Esophagus muscularis mucosa (tissue), 4 donors: ENCODE results near the gene FAM120B. TPM values are rescaled to one million over a fixed set of nuclear protein-coding genes. Genes with fewer than 3 reads are reported as not detected.
A peak's percentile ranks its signal among the peaks of the same experiment; 100 is the strongest.

Source experiments
- DNase-seq: peaks from one replicate; pipeline ENCODE4 v3.0.0-alpha.2; 2017; ENCODE audit errors: extremely low spot score
- H3K27ac ChIP-seq, 4 donors: fragments of 200-600 bp; sonication (generic); replicated peaks in 1 of 4; 1 replicate in 3 of 4; 2 replicates in 1 of 4; pipeline ENCODE4 v1.5.1; 2016 to 2019; ENCODE audit warnings: mild to moderate bottlenecking in 1 of 4
- H3K27me3 ChIP-seq, 4 donors: fragments of 200-600 bp; sonication (generic); one replicate each; pipeline versions ENCODE4 v1.5.1 to v1.6.0; 2016 to 2019
- H3K36me3 ChIP-seq, 4 donors: fragments of 200-600 bp; sonication (generic); one replicate each; pipeline ENCODE4 v1.5.1; 2016 to 2019
- H3K4me1 ChIP-seq, 4 donors: fragments of 200-600 bp; sonication (generic); one replicate each; pipeline ENCODE4 v1.5.1; 2016 to 2019
- H3K4me3 ChIP-seq, 4 donors: fragments of 200-600 bp; sonication (generic); 1 replicate in 2 of 4; 2 replicates in 2 of 4; pipeline ENCODE4 v1.5.1; 2016 to 2019; ENCODE audit warnings: mild to moderate bottlenecking in 4 of 4, moderate library complexity in 1 of 4
- H3K9me3 ChIP-seq, 4 donors: fragments of 200-600 bp; sonication (generic); 1 replicate in 3 of 4; 2 replicates in 1 of 4; pipeline ENCODE4 v1.5.1; 2016 to 2019
- EP300 ChIP-seq: sonication (generic); formaldehyde crosslinking; IDR thresholded peaks from one replicate; pipeline ENCODE4 v1.6.1; 2017; ENCODE audit warnings: antibody characterized with exemption
- POLR2A ChIP-seq: fragments of 450-650 bp; IDR thresholded peaks from one replicate; pipeline ENCODE4 v1.6.1; 2017; ENCODE audit warnings: antibody characterized with exemption, moderate library complexity, mild to moderate bottlenecking, low read depth
- POLR2AphosphoS5 ChIP-seq, 2 donors: sonication (generic); formaldehyde crosslinking; IDR thresholded peaks; one replicate each; pipeline ENCODE4 v1.6.1; 2017; ENCODE audit warnings: antibody characterized with exemption in 2 of 2
- WGBS: methylation state at CpG from one replicate; pipeline ENCODE4 v1.1.5; 2018; 5-methylcytosine and 5-hydroxymethylcytosine counted together
- intact Hi-C: fragments of 100-400 bp; cut with DNase I; formaldehyde crosslinking; loops from one replicate; pipeline ENCODE4 v1.15.1; 2023
- total RNA-seq, 4 donors: library from RNA; depleted of rRNA; stranded (reverse); fragments of >200 nt; gene quantifications; one replicate each; pipeline versions ENCODE4 v1.1.0 to v1.2.1, GENCODE V29; 2016
- TF ChIP-seq, protein P1 (sequence below), 3 experiments: fragments of 200-600 bp in 2 of 3; fragments of 450-650 bp in 1 of 3; sonication (generic) in 2 of 3; IDR thresholded peaks; one replicate each; pipeline ENCODE4 v1.5.1; 2017 to 2019; ENCODE audit warnings: antibody characterized with exemption in 3 of 3, mild to moderate bottlenecking in 2 of 3, moderate library complexity in 1 of 3

The FAM120B gene
- total RNA-seq, 4 donors from 2014 or later = 28.1 to 49.0 (median 33.7) TPM

- H3K36me3 ChIP-seq = no peaks in the 10 kb centered on the region
- H3K27ac ChIP-seq = no peak overlapping the region
- peaks cover 0 to 55% (median 0%) of the 10 kb centered on the region in 4 donors for H3K27me3 ChIP-seq
- peak; percentile 87 for DNase-seq
- no peaks in the 10 kb centered on the region for H3K9me3 ChIP-seq
- no peak overlapping the region for H3K4me3 ChIP-seq
- TF ChIP-seq EP300 = no peak
- no peak for TF ChIP-seq POLR2AphosphoS5 (IDR thresholded peaks at IDR 0.05)
- TF ChIP-seq POLR2A = no peak
- TF ChIP-seq, protein P1, sequence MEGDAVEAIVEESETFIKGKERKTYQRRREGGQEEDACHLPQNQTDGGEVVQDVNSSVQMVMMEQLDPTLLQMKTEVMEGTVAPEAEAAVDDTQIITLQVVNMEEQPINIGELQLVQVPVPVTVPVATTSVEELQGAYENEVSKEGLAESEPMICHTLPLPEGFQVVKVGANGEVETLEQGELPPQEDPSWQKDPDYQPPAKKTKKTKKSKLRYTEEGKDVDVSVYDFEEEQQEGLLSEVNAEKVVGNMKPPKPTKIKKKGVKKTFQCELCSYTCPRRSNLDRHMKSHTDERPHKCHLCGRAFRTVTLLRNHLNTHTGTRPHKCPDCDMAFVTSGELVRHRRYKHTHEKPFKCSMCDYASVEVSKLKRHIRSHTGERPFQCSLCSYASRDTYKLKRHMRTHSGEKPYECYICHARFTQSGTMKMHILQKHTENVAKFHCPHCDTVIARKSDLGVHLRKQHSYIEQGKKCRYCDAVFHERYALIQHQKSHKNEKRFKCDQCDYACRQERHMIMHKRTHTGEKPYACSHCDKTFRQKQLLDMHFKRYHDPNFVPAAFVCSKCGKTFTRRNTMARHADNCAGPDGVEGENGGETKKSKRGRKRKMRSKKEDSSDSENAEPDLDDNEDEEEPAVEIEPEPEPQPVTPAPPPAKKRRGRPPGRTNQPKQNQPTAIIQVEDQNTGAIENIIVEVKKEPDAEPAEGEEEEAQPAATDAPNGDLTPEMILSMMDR (IDR thresholded peaks at IDR 0.05) = no peak
- intact Hi-C loops = no loop called here
- no peaks in the 10 kb centered on the region for H3K4me1 ChIP-seq
- 44% methylated on average over 27 of the region's 29 CpGs for WGBS
These were observed 116.5 kb downstream of the FAM120B start for GRCh38 chr6:170423030-170423429.

GRCh38 chr6:170423814-170424603 lies 117.5 kb downstream of the FAM120B start:
- 81% methylated on average over 17 of the region's 19 CpGs for WGBS
- Histone ChIP-seq H3K36me3 (no peaks in the 10 kb centered on the region), H3K27me3 (peaks cover 0 to 48% (median 0%) of the 10 kb centered on the region in 4 donors), H3K9me3 (no peaks in the 10 kb centered on the region), H3K4me1 (no peaks in the 10 kb centered on the region), H3K27ac (no peak overlapping the region), H3K4me3 (no peak overlapping the region)
- TF ChIP-seq POLR2A = no peak
- TF ChIP-seq, protein P1 (IDR thresholded peaks at IDR 0.05) = no peak
- no peak for TF ChIP-seq POLR2AphosphoS5 (IDR thresholded peaks at IDR 0.05)
- TF ChIP-seq EP300 = no peak
- intact Hi-C loops = no loop called here
- peak; percentile 89 for DNase-seq

DNA sequence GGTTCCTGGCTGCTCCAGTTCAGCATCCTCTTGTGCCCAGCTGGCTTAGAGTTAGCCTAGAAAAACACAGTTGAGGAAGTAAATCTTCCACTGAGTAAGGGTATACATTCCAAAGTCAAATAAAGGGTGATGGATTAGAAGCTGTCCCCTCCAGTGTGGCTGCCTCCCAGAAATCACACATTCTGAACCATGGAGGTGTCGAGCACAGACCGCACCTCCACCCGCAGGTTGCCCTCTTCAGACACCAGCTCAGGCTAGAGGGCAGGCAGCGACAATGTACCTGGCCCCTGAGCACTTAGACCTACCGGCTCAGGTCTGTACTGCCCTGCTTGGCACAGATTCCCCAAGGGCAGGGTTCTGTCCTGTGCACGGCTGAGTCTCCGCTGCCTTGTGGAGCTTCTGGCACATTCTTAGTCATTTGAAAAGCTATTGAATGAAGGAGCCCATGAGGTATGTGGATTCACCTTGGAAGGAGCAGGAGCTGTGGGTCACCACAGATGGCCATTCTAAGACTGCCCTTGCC lies 118.1 kb downstream of the FAM120B start:
- intact Hi-C loops = no loop called here
- Histone ChIP-seq H3K27me3 (peaks cover 0 to 41% (median 0%) of the 10 kb centered on the region in 4 donors), H3K27ac (no peak overlapping the region), H3K36me3 (no peaks in the 10 kb centered on the region), H3K4me3 (no peak overlapping the region), H3K9me3 (no peaks in the 10 kb centered on the region), H3K4me1 (no peaks in the 10 kb centered on the region)
- TF ChIP-seq, protein P1 (IDR thresholded peaks at IDR 0.05) = no peak
- no peak for TF ChIP-seq POLR2AphosphoS5 (IDR thresholded peaks at IDR 0.05)
- TF ChIP-seq POLR2A = no peak
- no peak for TF ChIP-seq EP300
- 85% methylated on average over 3 of the region's 7 CpGs for WGBS
- DNase-seq = peak; percentile 72

DNA sequence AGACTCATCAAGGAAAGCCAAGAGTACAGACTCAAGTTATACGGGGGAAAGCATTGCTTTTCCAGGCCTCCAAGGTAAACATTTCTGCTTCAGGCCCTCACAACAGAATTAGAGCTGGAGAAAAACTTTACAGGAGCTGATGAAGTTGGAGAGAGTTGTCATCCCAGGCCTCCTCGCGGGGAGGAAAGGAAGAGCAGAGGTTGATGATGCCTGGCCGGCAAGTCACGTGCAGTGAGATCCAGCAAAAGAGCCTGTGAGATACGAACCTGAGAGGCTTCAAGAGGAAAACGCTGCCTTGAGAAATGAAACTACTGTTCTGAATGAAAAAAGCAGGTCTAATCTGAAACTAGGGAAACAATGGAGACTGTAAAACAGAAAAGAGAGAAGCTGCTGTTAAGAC lies 122.9 kb downstream of the FAM120B start:
- no peaks in the 10 kb centered on the region for H3K36me3 ChIP-seq
- TF ChIP-seq POLR2AphosphoS5 (IDR thresholded peaks at IDR 0.05) (no peak), EP300 (no peak), POLR2A (no peak)
- TF ChIP-seq, protein P1 (IDR thresholded peaks at IDR 0.05) = no peak
- H3K9me3 ChIP-seq = no peaks in the 10 kb centered on the region
- 54% methylated on average over 7 of the region's 7 CpGs for WGBS
- peak; percentile 47 for DNase-seq
- peaks cover 0 to 28% (median 0%) of the 10 kb centered on the region in 4 donors for H3K27me3 ChIP-seq
- no peak overlapping the region for H3K27ac ChIP-seq
- H3K4me3 ChIP-seq = no peak overlapping the region
- H3K4me1 ChIP-seq = no peaks in the 10 kb centered on the region
- intact Hi-C loops = no loop called here
